ENCODE results near the gene ARID1B. TPM values are rescaled to one million over a fixed set of nuclear protein-coding genes. Genes with fewer than 3 reads are reported as not detected.

ARID1B gene
- total and polyA plus RNA-seq, 9 of the 15 experiments (the other 6 are each of a cell fraction or from before 2014, with no cell fraction given): 12.5 to 50.5 (median 25.8) TPM

- TF ChIP-seq ETV1 (tag; conservative IDR thresholded peaks at IDR 0.05; ENCODE audit: low read depth): no peak
- peak in 1 of 2 experiments; percentile 63; a peak in 1 of 4 replicates for TF ChIP-seq KDM1A (IDR thresholded peaks at IDR 0.05)
- in situ Hi-C loops (cut with MboI) (no loop called here), intact Hi-C loops (cut with micrococcal nuclease) (no loop called here)
- BruUV-seq (replicated peaks): no TSS peak
- peaks cover 36 to 71% of the 10 kb centered on the region in 2 experiments for H3K27me3 ChIP-seq (ENCODE audit: control insufficient read depth in 2 of 2, insufficient read depth in 2 of 2, low read length in 2 of 2)
- no peaks in the 10 kb centered on the region for H3K9me1 ChIP-seq (ENCODE audit: control insufficient read depth, insufficient read depth, low read length)
- DNase-seq (ENCODE audit: extremely low read depth in 1 of 4, low spot score in 3 of 4): no peak
- FAIRE-seq: no peak
- H3K27ac ChIP-seq (ENCODE audit: extremely low read depth, low read depth, low read length): no peak overlapping the region
- H3K36me3 ChIP-seq (ENCODE audit: control insufficient read depth, insufficient read depth, low read length): no peaks in the 10 kb centered on the region
- no peak overlapping the region for H3K4me3 ChIP-seq
- CTCF ChIA-PET (ENCODE audit: low intra/inter-chr PET ratio): no interaction called here
- no peaks in the 10 kb centered on the region for H3K79me2 ChIP-seq (ENCODE audit: control insufficient read depth, insufficient read depth, low read length)
- H4K20me1 ChIP-seq (replicated peaks; ENCODE audit: control insufficient read depth, insufficient read depth, low read length): no peaks in the 10 kb centered on the region
- POLR2A ChIA-PET: interaction anchor here (0.6 to 2.0 kb wide), 3 partner anchors 8 to 48 kb away, joined by 4 to 6 read pairs (median 6); no protein-coding TSS in a partner anchor
- no peak for ATAC-seq
- H3K9ac ChIP-seq (ENCODE audit: insufficient read depth in 1 of 2, low read depth in 2 of 2, low read length in 2 of 2): no peak overlapping the region
- H3K4me2 ChIP-seq (ENCODE audit: insufficient read depth, low read length): no peak overlapping the region
- H3K4me1 ChIP-seq (replicated peaks in 1 of 2; ENCODE audit: control insufficient read depth in 2 of 2, insufficient read depth in 2 of 2, low read length in 2 of 2): 0 out of 5 replicates have a peak, but pooled peaks cover 0 to 6% of the 10 kb centered on the region in 2 experiments
- H3K9me3 ChIP-seq (replicated peaks; ENCODE audit: control insufficient read depth, insufficient read depth, low read depth, low read length): no peaks in the 10 kb centered on the region
- peak overlapping the region; percentile 41 for H2AFZ ChIP-seq (ENCODE audit: low read depth, low read length)
- WGBS (ENCODE audit: insufficient coverage, low coverage, missing lambda C conversion rate): 50% methylated on average over 9 of the region's 9 CpGs
These were observed 482.3 kb downstream of the ARID1B start for GRCh38 chr6:157259443-157259842.

Small RNAs within 50 kb of the gene (microRNA-seq; reads per million reads assigned to microRNA genes)
- not detected for gene MIR4466 (ENCODE audit: borderline microRNAs expressed)

Small RNAs within 50 kb of the gene (small RNA-seq; reads per million reads assigned to genes)
- gene AL355297.2: 0.66 reads per million, percentile 39 among the genes with 10 or more reads in this experiment
- 0.11 reads per million for gene MIR4466
